C1 segment of cervical spinal cord (tissue), 14 donors: ENCODE results near the gene RAB1A.
"Not testable (repeated sequence)": the region's sequence is repeated elsewhere in the genome, so short reads cannot be mapped to it uniquely, and the experiment has no call there.

ENCODE experiments used
- DNase-seq, 14 donors: peaks; one replicate each; lab custom pipeline; 2025; lab: John Stamatoyannopoulos, UW

Gene RAB1A

GRCh38 chr2:65129826-65130663 is at the start of gene RAB1A:
RAB1A (minus strand) TSS chr2:65130106; CDS start chr2:65129915, 191 bp downstream.
- peak; percentile 94 to 100 (median 98) for DNase-seq

GRCh38 chr2:65177751-65178442 is 48.0 kb upstream of the RAB1A start:
- DNase-seq: no peak

GRCh38 chr2:65175894-65176530 is 46.1 kb upstream of the RAB1A start:
- no peak for DNase-seq

GRCh38 chr2:65174031-65174430 is 44.1 kb upstream of the RAB1A start:
- not testable (repeated sequence) for DNase-seq

- DNase-seq: no peak
These were observed 43.3 kb upstream of the RAB1A start for GRCh38 chr2:65172994-65173790.

GRCh38 chr2:65170611-65171477 is 40.9 kb upstream of the RAB1A start:
- not testable (repeated sequence) for DNase-seq

GRCh38 chr2:65169760-65170136 is 39.8 kb upstream of the RAB1A start:
- no peak for DNase-seq

- DNase-seq: peak in 1 of 14 donors; percentile 6
These were observed 35.7 kb upstream of the RAB1A start for GRCh38 chr2:65165558-65165957.

GRCh38 chr2:65164426-65164891 is 34.6 kb upstream of the RAB1A start:
- peak in 1 of 14 donors; percentile 8 for DNase-seq

GRCh38 chr2:65161551-65162100 is 31.7 kb upstream of the RAB1A start:
- no peak for DNase-seq

- DNase-seq: peak in 1 of 14 donors; percentile 1
These were observed 30.0 kb upstream of the RAB1A start for GRCh38 chr2:65159906-65160305.

- no peak for DNase-seq
These were observed 29.4 kb upstream of the RAB1A start for GRCh38 chr2:65159261-65159660.

GRCh38 chr2:65158557-65158956 is 28.7 kb upstream of the RAB1A start:
- no peak for DNase-seq

- DNase-seq: not testable (repeated sequence)
These were observed 27.9 kb upstream of the RAB1A start for GRCh38 chr2:65157856-65158255.

- no peak for DNase-seq
These were observed 26.1 kb upstream of the RAB1A start for GRCh38 chr2:65156041-65156440.

GRCh38 chr2:65153515-65153914 is 23.6 kb upstream of the RAB1A start:
- DNase-seq: no peak

GRCh38 chr2:65146078-65146477 is 16.2 kb upstream of the RAB1A start:
- no peak for DNase-seq

- no peak for DNase-seq
These were observed 14.7 kb upstream of the RAB1A start for GRCh38 chr2:65144571-65144970.

- DNase-seq: peak in 2 of 14 donors; percentile 5 to 12
These were observed 12.6 kb upstream of the RAB1A start for GRCh38 chr2:65142515-65142914.

GRCh38 chr2:65137197-65137775 is 7.4 kb upstream of the RAB1A start:
- no peak for DNase-seq
